Measurements from ENCODE around the gene LPP.
"Not testable (repeated sequence)": the region's sequence is repeated elsewhere in the genome, so short reads cannot be mapped to it uniquely, and the experiment has no call there.

The LPP gene

GRCh38 chr3:188683032-188683521 is 529.1 kb downstream of the LPP start:
- DNase-seq (ENCODE audit: low spot score), result peak; percentile 54

- DNase-seq (ENCODE audit: low spot score), result no peak
Observed at GRCh38 chr3:188684276-188684675, 530.3 kb downstream of the LPP start.

GRCh38 chr3:188685789-188686188 is 531.8 kb downstream of the LPP start:
- no peak for DNase-seq (ENCODE audit: low spot score)

- no peak for DNase-seq (ENCODE audit: low spot score)
Observed at GRCh38 chr3:188686324-188686723, 532.4 kb downstream of the LPP start.

GRCh38 chr3:188687389-188687788 is 533.4 kb downstream of the LPP start:
- no peak for DNase-seq (ENCODE audit: low spot score)

- peak; percentile 45 for DNase-seq (ENCODE audit: low spot score)
Observed at GRCh38 chr3:188689101-188689574, 535.2 kb downstream of the LPP start.

- no peak for DNase-seq (ENCODE audit: low spot score)
Observed at GRCh38 chr3:188690064-188690463, 536.1 kb downstream of the LPP start.

- no peak for DNase-seq (ENCODE audit: low spot score)
Observed at GRCh38 chr3:188691004-188691403, 537.0 kb downstream of the LPP start.

- no peak for DNase-seq (ENCODE audit: low spot score)
Observed at GRCh38 chr3:188691665-188692064, 537.7 kb downstream of the LPP start.

GRCh38 chr3:188692700-188693099 is 538.7 kb downstream of the LPP start:
- no peak for DNase-seq (ENCODE audit: low spot score)

- DNase-seq (ENCODE audit: low spot score), result no peak
Observed at GRCh38 chr3:188693435-188693834, 539.5 kb downstream of the LPP start.

GRCh38 chr3:188695241-188695640 is 541.3 kb downstream of the LPP start:
- no peak for DNase-seq (ENCODE audit: low spot score)

- no peak for DNase-seq (ENCODE audit: low spot score)
Observed at GRCh38 chr3:188697127-188697526, 543.2 kb downstream of the LPP start.

GRCh38 chr3:188698436-188698835 is 544.5 kb downstream of the LPP start:
- DNase-seq (ENCODE audit: low spot score), result no peak

GRCh38 chr3:188700501-188700900 is 546.5 kb downstream of the LPP start:
- DNase-seq (ENCODE audit: low spot score), result no peak

GRCh38 chr3:188700918-188701317 is 547.0 kb downstream of the LPP start:
- DNase-seq (ENCODE audit: low spot score), result no peak

GRCh38 chr3:188701485-188701969 is 547.6 kb downstream of the LPP start:
- DNase-seq (ENCODE audit: low spot score), result no peak

GRCh38 chr3:188702028-188702427 is 548.1 kb downstream of the LPP start:
- not testable (repeated sequence) for DNase-seq (ENCODE audit: low spot score)

- no peak for DNase-seq (ENCODE audit: low spot score)
Observed at GRCh38 chr3:188706176-188706575, 552.2 kb downstream of the LPP start.

- DNase-seq (ENCODE audit: low spot score), result peak; percentile 12
Observed at GRCh38 chr3:188706599-188706998, 552.6 kb downstream of the LPP start.

GRCh38 chr3:188707381-188708288 is 553.7 kb downstream of the LPP start:
- DNase-seq (ENCODE audit: low spot score), result no peak

- DNase-seq (ENCODE audit: low spot score), result no peak
Observed at GRCh38 chr3:188711881-188712247, 557.9 kb downstream of the LPP start.

GRCh38 chr3:188712248-188712924 is 558.4 kb downstream of the LPP start:
- DNase-seq (ENCODE audit: low spot score), result peak; percentile 50

Measured in AG08396 (cell line).